Psoas muscle (tissue), 8 donors: ENCODE results near the gene GPR17. TPM values are rescaled to one million over a fixed set of nuclear protein-coding genes. Genes with fewer than 3 reads are reported as not detected.

Source experiments
- ATAC-seq, 4 donors: fragments of 200-7000 bp; cut with Tn5 transposase; one replicate each; pipeline ENCODE4 v1.9.1; 2020; ENCODE audit warnings: moderate library complexity in 3 of 4, mild to moderate bottlenecking in 2 of 4
- DNase-seq, 2 donors: peaks; one replicate each; pipeline ENCODE4 v3.0.0-alpha.2; 2020
- H3K27ac ChIP-seq: fragments of 200-600 bp; one replicate; pipeline ENCODE4 v1.8.0; 2022
- H3K27me3 ChIP-seq, 3 donors: fragments of 200-600 bp in 1 of 3; one replicate each; pipeline versions ENCODE4 v1.6.1 to v1.8.0; 2013 to 2022; ENCODE audit warnings: low read length in 2 of 3, mild to moderate bottlenecking in 2 of 3, moderate library complexity in 1 of 3; ENCODE audit not compliant: insufficient read depth in 3 of 3
- H3K36me3 ChIP-seq, 2 donors: fragments of 200-600 bp in 1 of 2; one replicate each; pipeline versions ENCODE4 v1.6.1 to v1.8.0; 2013 to 2022; ENCODE audit warnings: low read depth in 1 of 2, mild to moderate bottlenecking in 1 of 2, moderate library complexity in 1 of 2; ENCODE audit not compliant: insufficient read depth in 1 of 2
- H3K4me1 ChIP-seq: fragments of 200-600 bp; one replicate; pipeline ENCODE4 v1.8.0; 2022
- H3K4me3 ChIP-seq: fragments of 200-600 bp; one replicate; pipeline ENCODE4 v1.8.0; 2022; ENCODE audit warnings: mild to moderate bottlenecking
- H3K9me3 ChIP-seq: fragments of 200-600 bp; one replicate; pipeline ENCODE4 v1.8.0; 2022
- CTCF ChIP-seq: fragments of 200-600 bp; IDR thresholded peaks from one replicate; pipeline ENCODE4 v1.8.0; 2022; ENCODE audit warnings: antibody characterized with exemption
- WGBS, 3 donors: extraction: QIAGEN DNeasy Blood & Tissue Kit; methylation state at CpG; one replicate each; pipeline versions ENCODE4 v1.1.6 to v1.1.7; 2013; 5-methylcytosine and 5-hydroxymethylcytosine counted together
- intact Hi-C, 2 donors: fragments of 100-400 bp; cut with DNase I; formaldehyde crosslinking; loops; one replicate each; pipeline versions ENCODE4 v1.11.0 to v1.14.2; 2022
- polyA plus RNA-seq, 3 donors: library from polyadenylated mRNA; stranded (reverse); fragments of 200-250 nt; gene quantifications; one replicate each; pipeline ENCODE4 v1.2.3, GENCODE V29; 2013
- total RNA-seq, 4 donors: library from RNA; stranded (reverse); fragmentation: NEBNext Ultra II Directional in 2 of 4; extraction: Animal tissue kit (Norgen Biotek cat#: 25700) in 2 of 4; gene quantifications; one replicate each; pipeline versions ENCODE4 v1.2.1 to v1.2.4, GENCODE V29; 2021 to 2023
- donor health status: healthy with polysubstance abuse.
- donor health status: DM: no; HTN: no; CAD: no; lungs with moderate emphysema.
- donor health status: Bipolar disorder and iron deficiency.
- donor health status: healthy.
- donor health status: DM: yes; HTN: yes; CAD: no.
- donor health status: DM: no; HTN: no; CAD: no.
- donor health status: DM: no; HTN: no; CAD: no.
- donor health status: DM: yes; HTN: yes; CAD: no.

The GPR17 gene
- total and polyA plus RNA-seq, 7 donors: 0.14 to 0.35 (median 0.19) TPM; not detected in 3

GRCh38 chr2:127643439-127644065 lies 2.4 kb upstream of the GPR17 start:
- TF ChIP-seq CTCF: no peak
- Histone ChIP-seq H3K27ac (no peak overlapping the region), H3K4me3 (no peak overlapping the region), H3K4me1 (peaks cover 7% of the 10 kb centered on the region), H3K9me3 (no peaks in the 10 kb centered on the region), H3K27me3 (no peaks in the 10 kb centered on the region), H3K36me3 (no peaks in the 10 kb centered on the region)
- no peak for DNase-seq
- 89 to 91% (median 90%) methylated on average over 15 of the region's 15 CpGs for WGBS, 3 donors
- intact Hi-C loops: no loop called here
- ATAC-seq: no peak

GRCh38 chr2:127644066-127645025 lies 1.6 kb upstream of the GPR17 start:
- 81 to 87% (median 83%) methylated on average over 19 of the region's 19 CpGs for WGBS, 3 donors
- Histone ChIP-seq H3K27me3 (no peaks in the 10 kb centered on the region), H3K4me1 (peaks cover 10% of the 10 kb centered on the region), H3K4me3 (no peak overlapping the region), H3K9me3 (no peaks in the 10 kb centered on the region), H3K27ac (no peak overlapping the region), H3K36me3 (no peaks in the 10 kb centered on the region)
- ATAC-seq (no peak), DNase-seq (peak in 1 of 2 donors; percentile 6)
- intact Hi-C loops: loop anchor here in 1 of 2 donors (5.0 kb wide), 1 partner anchor 53 kb away; no protein-coding TSS in a partner anchor
- TF ChIP-seq CTCF: no peak

GRCh38 chr2:127645026-127645394 lies 943 bp upstream of the GPR17 start:
- ATAC-seq (no peak), DNase-seq (no peak)
- no peaks in the 10 kb centered on the region for H3K9me3 ChIP-seq
- no peak overlapping the region for H3K4me3 ChIP-seq
- H3K36me3 ChIP-seq: no peaks in the 10 kb centered on the region
- no peaks in the 10 kb centered on the region for H3K27me3 ChIP-seq
- intact Hi-C loops: loop anchor here in 1 of 2 donors (5.0 kb wide), 1 partner anchor 52 kb away; no protein-coding TSS in a partner anchor
- WGBS, 3 donors: 82 to 85% (median 85%) methylated on average over 1 of the region's 1 CpG
- H3K27ac ChIP-seq: no peak overlapping the region
- peaks cover 16% of the 10 kb centered on the region for H3K4me1 ChIP-seq
- no peak for TF ChIP-seq CTCF

GRCh38 chr2:127646487-127647241 lies 711 bp downstream of the GPR17 start:
- no peak overlapping the region for H3K4me3 ChIP-seq
- peak overlapping the region; percentile 50 for H3K27ac ChIP-seq
- no peaks in the 10 kb centered on the region for H3K27me3 ChIP-seq
- DNase-seq (peak; percentile 15 to 52), ATAC-seq (no peak)
- no peaks in the 10 kb centered on the region for H3K9me3 ChIP-seq
- TF ChIP-seq CTCF: no peak
- no peaks in the 10 kb centered on the region for H3K36me3 ChIP-seq
- peaks cover 16% of the 10 kb centered on the region for H3K4me1 ChIP-seq
- intact Hi-C loops: loop anchor here in 1 of 2 donors (5.0 kb wide), 1 partner anchor 51 kb away; no protein-coding TSS in a partner anchor
- WGBS, 3 donors: 73 to 81% (median 76%) methylated on average over 24 of the region's 24 CpGs
